Skeletal muscle satellite cell (primary cell): ENCODE results near the gene DIRAS1.

Experiments used
- H3K27me3 ChIP-seq: 2 replicates; pipeline ENCODE4 v1.7.0; 2013; ENCODE audit warnings: low read length; ENCODE audit not compliant: control insufficient read depth, insufficient read depth
- H3K36me3 ChIP-seq: 2 replicates; pipeline ENCODE4 v1.7.0; 2013; ENCODE audit warnings: mild to moderate bottlenecking, control low read depth, low read length; ENCODE audit not compliant: insufficient read depth
- H3K4me1 ChIP-seq: 2 replicates; pipeline ENCODE4 v1.7.0; 2013; ENCODE audit warnings: low read length; ENCODE audit not compliant: control insufficient read depth, insufficient read depth
- H3K4me2 ChIP-seq: 2 replicates; pipeline ENCODE4 v1.7.0; 2013; ENCODE audit warnings: mild to moderate bottlenecking, low read length
- H3K4me3 ChIP-seq: 2 replicates; pipeline ENCODE4 v1.7.0; 2013; ENCODE audit warnings: low read length
- H3K9ac ChIP-seq: 2 replicates; pipeline ENCODE4 v1.7.0; 2013; ENCODE audit warnings: mild to moderate bottlenecking, low read depth, low read length, moderate library complexity
- H3K9me3 ChIP-seq: replicated peaks from 2 replicates; pipeline ENCODE4 v1.7.0; 2013; ENCODE audit warnings: mild to moderate bottlenecking, control low read depth, low read length

Gene DIRAS1

DNA sequence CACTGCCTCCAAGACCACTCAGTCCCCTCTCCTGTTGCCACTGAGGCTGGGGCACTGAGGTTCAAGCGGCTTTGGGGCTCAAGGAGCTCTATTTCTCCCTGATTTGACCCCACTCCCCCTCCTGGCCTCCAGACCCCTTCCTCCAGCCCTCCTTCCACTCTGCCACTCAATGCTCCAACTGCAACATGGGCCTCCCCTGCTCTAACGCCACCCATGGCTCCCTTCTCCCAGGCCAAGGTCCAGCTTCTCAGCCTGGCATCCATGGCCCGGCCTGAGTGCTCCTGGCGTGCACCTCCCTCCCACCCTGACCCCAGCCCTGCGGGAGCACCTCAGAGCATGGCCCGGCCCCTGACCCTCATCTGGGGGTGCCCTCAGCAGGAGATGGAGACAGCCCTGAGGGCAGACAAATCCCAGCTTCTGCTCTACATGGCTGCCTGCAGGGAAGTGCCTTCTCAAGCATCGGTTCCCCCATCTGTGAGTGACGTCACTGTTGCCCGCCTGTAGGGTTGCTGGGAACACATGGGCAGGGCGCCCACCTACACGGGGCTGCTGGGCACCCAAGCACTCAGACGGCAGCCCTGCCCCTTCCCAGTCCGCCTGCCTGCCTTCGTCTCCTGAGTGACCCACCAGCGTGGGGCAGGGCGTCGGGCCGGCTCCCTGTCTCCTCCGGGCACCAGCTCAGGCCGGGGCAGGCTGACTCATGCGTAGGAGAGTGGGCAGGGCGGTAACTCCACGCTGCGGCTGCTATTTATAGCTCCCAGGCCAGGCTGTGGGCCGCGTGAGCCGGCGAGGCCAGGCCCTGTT is 1.6 kb upstream of the DIRAS1 start:
- no peaks in the 10 kb centered on the region for H3K36me3 ChIP-seq
- H3K4me1 ChIP-seq: peaks cover 40% of the 10 kb centered on the region
- H3K4me3 ChIP-seq: no peak overlapping the region
- no peaks in the 10 kb centered on the region for H3K9me3 ChIP-seq
- peak overlapping the region; percentile 67 for H3K4me2 ChIP-seq
- H3K9ac ChIP-seq: peak overlapping the region; percentile 74
- peaks cover 13% of the 10 kb centered on the region for H3K27me3 ChIP-seq

DNA sequence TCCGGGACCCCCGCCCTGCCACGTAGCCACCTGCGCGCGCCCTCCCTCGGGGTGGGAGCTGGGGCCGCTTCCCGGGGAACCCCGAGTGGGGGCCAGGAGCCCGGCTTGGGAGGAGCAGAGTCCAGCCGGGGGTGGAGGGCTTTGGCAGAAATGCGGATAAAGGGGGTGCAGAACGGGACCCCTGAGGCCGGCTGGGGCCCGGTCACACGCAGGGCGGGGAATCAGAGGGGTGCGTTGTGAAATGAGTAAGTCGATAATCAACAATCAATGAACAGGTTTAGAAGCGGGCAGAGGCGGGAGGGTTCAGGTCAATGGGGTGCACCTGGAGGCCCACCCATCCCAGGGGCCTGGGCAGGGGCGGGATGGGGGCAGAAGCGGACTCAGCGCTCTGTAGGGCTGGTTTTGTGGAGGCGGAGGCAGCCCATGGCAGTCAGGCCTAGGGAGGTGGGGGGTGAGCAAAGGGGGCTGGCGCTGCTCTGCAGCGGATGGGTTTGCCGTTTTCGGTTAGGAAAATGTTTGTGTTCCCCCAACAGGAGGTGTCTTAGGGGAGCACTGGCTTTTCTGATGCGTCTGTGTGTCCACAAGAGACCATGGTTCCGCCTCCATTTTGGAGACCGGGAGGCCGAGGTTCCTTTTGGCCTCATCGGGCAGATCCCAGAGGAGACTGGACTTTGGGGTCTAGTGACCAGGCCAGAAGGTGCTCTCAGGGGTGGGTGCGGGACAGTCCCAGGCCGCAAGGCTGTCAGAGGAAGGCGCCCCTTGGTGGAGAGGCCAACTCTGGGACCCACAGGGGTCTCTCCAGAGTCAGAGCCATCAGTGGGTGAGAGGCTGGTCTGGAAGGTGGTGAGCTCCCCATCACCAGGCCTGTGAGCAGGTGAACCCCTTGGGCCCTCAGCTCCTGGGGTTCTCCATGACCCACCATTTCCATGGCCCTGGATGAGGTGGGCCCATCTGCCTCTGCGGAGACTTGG is 683 bp upstream of the DIRAS1 start:
- peak overlapping the region; percentile 58 for H3K4me3 ChIP-seq
- peak overlapping the region; percentile 41 for H3K4me2 ChIP-seq
- peaks cover 31% of the 10 kb centered on the region for H3K4me1 ChIP-seq
- H3K9ac ChIP-seq: peak overlapping the region; percentile 30
- peaks cover 7% of the 10 kb centered on the region for H3K27me3 ChIP-seq
- no peaks in the 10 kb centered on the region for H3K9me3 ChIP-seq
- no peaks in the 10 kb centered on the region for H3K36me3 ChIP-seq

DNA sequence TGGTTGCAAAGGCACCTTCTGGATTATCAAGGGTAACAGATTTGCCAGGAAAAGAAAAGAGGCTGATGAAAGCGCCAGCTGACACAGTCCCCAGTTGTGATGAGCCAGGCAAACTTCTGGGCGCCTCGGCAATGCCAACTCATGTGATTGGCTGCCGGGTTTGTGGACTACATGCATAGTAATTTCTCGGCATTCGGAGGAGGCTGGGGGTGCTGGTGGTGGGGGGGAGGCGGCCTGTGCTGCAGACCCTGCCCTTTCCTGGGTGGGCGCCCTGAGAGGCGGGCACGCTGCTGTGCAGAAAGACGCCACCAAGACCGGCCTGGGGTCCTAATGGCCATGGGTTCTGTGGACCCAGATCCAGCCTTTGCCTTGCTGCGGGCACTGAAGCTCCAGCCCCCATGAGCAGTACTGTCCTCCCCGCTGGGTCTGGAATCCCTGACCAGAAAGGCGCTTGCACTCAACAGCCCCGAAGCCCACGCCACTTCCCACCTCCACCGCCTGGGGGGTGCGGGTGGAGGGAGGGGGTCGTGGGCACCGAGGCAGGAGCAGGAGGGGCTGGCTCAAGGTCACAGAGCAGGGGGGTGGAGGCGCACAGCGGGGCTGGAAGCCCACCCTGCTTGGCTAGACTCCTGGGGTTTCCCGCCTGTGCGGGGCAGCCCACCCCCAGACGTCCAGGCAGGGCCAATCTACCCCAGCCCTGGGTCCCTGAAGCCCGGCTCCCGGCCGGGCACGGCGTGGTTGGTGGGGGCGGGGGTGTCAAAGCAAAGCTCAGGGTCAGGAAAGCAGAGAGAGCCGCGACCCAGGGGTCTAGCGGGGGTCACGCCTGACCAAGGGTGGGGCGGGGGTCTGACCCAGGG is 1.0 kb downstream of the DIRAS1 start:
- no peaks in the 10 kb centered on the region for H3K36me3 ChIP-seq
- peak overlapping the region; percentile 64 for H3K4me3 ChIP-seq
- H3K9me3 ChIP-seq: peaks cover 9% of the 10 kb centered on the region
- peak overlapping the region; percentile 80 for H3K4me2 ChIP-seq
- no peaks in the 10 kb centered on the region for H3K27me3 ChIP-seq
- peaks cover 27% of the 10 kb centered on the region for H3K4me1 ChIP-seq
- H3K9ac ChIP-seq: no peak overlapping the region

DNA sequence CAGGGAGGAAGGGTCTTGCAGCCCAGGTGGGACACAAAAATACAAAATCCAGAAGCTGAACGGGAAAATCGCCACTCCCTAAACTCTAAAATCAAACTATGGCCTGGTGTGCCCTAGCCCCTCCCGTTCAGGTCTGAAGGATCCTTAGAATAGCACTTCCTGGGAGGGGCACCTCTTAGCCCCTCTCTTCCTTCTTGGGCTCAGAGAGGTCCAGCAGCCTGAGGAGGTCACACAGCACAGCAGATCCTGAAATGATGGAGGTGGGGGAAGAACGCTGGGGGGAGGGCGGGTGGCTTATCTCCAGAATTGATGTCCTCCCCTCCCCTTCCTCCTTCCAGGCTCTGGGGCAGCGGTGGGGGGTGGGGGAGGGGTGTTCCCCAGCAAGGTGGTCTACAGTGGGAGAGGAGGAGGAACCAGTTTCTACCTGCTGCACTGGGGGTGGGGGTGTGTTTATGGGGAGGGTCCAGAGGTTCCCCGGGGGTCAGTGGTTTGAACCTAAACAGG is 1.9 kb downstream of the DIRAS1 start:
- Histone ChIP-seq H3K36me3 (no peaks in the 10 kb centered on the region), H3K4me1 (peaks cover 27% of the 10 kb centered on the region), H3K9me3 (peaks cover 9% of the 10 kb centered on the region), H3K4me3 (no peak overlapping the region), H3K9ac (no peak overlapping the region), H3K4me2 (peak overlapping the region; percentile 80), H3K27me3 (no peaks in the 10 kb centered on the region)

DNA sequence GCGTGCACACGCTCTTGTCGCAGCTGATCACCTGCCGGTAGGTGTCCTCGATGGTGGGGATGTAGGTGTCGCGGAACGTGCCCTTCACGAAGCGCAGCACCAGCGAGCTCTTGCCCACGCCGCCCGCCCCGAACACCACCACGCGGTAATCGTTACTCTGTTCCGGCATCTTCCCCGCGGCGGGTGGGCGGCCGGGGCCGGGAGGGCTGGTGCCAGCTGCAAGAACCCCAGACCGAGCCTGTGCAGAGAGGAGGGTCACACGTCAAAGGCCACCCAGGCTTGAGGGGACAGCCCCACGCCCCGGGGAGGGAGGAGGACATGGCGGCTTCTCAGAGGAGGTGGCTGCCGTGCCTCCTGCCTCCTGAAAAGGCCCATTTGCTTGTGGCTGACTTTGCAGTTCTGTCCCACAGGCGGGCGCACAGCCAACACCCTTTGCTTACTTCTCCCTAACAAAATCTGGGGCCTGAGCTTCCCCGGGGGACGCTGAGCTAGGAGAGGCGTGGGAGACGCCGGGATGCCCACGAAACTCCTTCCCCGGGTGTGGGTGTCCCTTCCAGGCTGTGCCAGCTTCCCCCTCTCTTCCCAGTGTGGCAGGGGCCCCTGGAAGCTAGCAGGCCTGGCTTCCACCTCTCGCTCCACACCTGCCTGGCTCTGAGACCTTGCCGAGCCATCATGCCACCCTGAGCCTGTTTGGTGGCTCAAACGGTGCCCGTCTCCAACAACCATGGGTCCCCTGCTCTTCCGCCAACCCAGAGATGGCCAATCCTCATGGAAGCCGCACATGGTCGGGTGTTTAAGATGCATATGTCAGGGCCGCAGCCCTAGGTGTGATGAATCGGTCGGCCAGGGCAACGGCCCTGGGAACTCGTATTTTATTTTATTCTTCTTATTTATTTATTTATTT is 3.3 kb downstream of the DIRAS1 start:
- no peaks in the 10 kb centered on the region for H3K36me3 ChIP-seq
- H3K9me3 ChIP-seq: peaks cover 9% of the 10 kb centered on the region
- H3K27me3 ChIP-seq: no peaks in the 10 kb centered on the region
- no peak overlapping the region for H3K4me3 ChIP-seq
- peaks cover 17% of the 10 kb centered on the region for H3K4me1 ChIP-seq
- H3K9ac ChIP-seq: no peak overlapping the region
- H3K4me2 ChIP-seq: no peak overlapping the region

DNA sequence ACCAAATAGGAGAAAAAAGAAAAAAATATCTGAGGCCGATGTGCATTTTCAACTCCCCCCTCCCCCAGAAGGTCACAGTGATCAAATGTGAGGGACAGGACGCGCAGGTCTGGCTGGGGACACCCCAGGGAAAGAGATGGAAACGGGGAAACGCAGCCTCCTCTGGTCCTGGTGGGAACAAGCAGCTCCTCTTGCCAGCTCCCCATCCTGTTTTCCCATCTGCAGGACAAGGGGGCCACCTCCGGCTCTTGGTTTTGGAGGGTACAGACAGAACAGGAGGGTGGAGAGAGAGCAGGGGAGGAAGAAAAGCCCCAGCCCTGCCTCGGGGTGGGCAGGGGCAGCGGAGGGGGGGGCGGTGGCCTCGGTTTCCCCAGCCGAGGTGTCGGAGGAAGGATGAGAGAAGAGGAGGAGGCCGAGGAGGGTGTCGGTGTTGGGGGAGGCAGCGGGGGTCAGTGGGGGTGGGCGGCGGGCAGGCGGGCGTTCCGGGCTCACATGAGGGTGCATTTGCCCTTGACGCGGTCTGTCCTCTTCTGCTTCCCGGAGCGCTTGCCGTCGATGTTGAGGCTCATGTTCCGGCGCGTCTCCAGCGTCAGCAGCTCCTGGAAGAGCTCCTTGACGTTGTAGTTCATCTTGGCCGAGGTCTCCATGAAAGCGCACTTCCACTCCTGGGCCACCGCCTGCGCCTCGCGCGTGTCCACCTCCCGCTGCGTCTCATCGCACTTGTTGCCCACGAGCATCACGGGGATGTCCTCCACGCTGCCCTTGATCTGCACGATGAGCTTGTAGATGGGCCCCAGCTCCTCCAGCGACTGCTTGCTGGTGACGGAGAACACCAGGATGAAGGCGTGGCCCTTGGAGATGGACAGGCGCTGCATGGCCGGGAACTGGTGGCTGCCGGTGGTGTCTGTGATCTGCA is 4.2 kb downstream of the DIRAS1 start:
- H3K36me3 ChIP-seq: no peaks in the 10 kb centered on the region
- H3K4me3 ChIP-seq: no peak overlapping the region
- peaks cover 11% of the 10 kb centered on the region for H3K4me1 ChIP-seq
- H3K9ac ChIP-seq: no peak overlapping the region
- H3K4me2 ChIP-seq: no peak overlapping the region
- H3K27me3 ChIP-seq: no peaks in the 10 kb centered on the region
- peaks cover 9% of the 10 kb centered on the region for H3K9me3 ChIP-seq

DNA sequence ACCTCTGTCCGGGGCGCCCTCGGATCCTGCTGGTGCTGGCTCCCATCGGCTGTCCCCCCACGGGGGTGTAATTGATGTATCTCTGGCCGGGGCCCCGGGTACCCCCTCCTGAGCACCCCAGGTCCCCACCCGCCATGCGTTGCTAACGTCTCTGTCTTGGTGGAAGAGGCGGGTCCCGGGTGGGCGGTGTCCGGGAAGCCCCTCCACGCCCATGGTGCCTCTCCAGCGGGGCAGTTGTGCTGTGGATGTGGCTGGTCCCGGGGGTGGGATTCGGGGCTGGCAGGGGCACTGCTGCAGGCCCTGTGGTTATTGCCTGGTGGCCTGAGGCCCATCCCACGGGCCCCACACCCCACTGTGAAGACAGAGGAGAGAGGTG is 4.9 kb downstream of the DIRAS1 start:
- Histone ChIP-seq H3K4me2 (no peak overlapping the region), H3K9me3 (peaks cover 9% of the 10 kb centered on the region), H3K9ac (no peak overlapping the region), H3K36me3 (no peaks in the 10 kb centered on the region), H3K27me3 (no peaks in the 10 kb centered on the region), H3K4me3 (no peak overlapping the region), H3K4me1 (peaks cover 11% of the 10 kb centered on the region)

DNA sequence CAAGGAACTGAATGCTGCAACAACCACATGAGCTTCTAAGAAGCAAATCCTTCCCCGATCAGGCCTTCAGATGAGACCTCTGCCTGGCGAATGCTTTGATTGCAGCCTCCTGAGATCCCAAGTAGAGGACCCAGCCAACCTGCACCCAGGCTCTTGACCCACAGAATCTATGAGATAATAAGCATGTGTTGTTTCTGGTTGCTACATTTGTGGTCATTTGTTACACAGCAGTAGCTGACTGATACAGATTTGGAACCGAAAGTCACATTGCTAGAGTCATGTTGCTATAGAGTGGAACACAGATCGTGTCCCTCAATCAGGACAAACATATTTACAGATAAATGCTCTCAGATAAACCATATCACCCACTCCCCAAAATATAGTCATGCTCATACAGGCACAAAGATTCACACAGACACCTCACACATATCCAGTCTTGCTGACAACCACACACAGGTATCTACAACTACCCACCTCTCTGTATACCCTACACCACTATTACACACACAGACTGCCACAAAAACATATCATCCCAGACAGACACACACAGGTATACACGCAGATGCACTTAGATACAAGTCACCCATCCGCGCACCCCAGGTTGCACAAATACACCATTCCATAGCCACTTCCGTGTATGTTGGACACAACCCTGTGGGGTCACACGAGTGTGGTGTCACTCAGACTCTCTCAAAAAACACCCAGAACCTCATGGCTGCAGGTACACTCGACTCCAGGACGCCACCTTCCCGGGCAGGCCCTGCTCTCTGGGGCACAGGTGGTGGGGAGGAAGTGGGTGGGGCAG is 5.5 kb downstream of the DIRAS1 start:
- peaks cover 11% of the 10 kb centered on the region for H3K4me1 ChIP-seq
- H3K36me3 ChIP-seq: no peaks in the 10 kb centered on the region
- no peak overlapping the region for H3K9ac ChIP-seq
- no peak overlapping the region for H3K4me3 ChIP-seq
- H3K9me3 ChIP-seq: peaks cover 9% of the 10 kb centered on the region
- no peaks in the 10 kb centered on the region for H3K27me3 ChIP-seq
- no peak overlapping the region for H3K4me2 ChIP-seq

DNA sequence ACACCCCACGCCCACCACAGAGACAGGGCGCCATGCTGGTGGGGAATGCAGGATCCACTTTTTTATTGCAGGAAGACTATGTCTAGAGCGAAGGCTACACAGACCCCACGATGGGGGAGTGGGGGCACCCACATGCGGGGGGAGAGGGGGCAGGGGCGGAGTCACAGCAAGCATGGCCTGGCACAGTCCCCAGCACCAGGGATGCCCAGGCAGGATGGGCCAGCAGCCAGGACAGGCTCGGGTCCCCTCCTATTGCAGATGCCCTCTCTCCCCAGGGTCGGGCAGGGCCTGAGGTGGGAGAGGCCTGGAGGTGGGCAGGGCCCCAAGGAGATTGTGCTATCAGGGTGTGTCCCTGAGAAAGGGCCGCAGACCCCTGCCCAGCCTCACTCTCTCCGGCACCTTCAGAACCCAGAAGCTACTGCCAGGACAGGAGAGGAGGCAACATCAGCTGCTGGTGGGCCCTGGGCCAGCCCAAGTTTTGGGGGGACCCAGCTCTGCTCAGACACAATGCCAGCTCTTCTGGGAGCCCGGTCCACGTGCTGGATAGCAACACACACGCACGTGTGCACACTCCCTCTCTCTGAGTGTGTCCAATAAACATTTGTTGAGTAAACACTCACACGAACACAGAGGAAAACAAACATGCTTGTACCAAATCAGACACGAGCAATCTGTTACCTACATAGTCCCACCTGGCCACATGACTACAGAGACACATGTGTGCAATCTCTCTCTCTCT is 6.5 kb downstream of the DIRAS1 start:
- no peak overlapping the region for H3K4me2 ChIP-seq
- H3K9me3 ChIP-seq: peaks cover 9% of the 10 kb centered on the region
- no peak overlapping the region for H3K4me3 ChIP-seq
- peaks cover 2% of the 10 kb centered on the region for H3K4me1 ChIP-seq
- H3K36me3 ChIP-seq: no peaks in the 10 kb centered on the region
- no peaks in the 10 kb centered on the region for H3K27me3 ChIP-seq
- H3K9ac ChIP-seq: no peak overlapping the region
